Neural progenitor cell (in vitro differentiated cells): Measurements from ENCODE around the gene ALDH1L1.

Source experiments
- EZH2 ChIP-seq: fragments of 200-600 bp; sonication (generic); IDR thresholded peaks from 2 replicates; pipeline ENCODE4 v1.6.1; 2017; ENCODE audit warnings: antibody characterized with exemption, mild to moderate bottlenecking, moderate library complexity
- EZH2phosphoT487 ChIP-seq: fragments of 200-600 bp; sonication (generic); IDR thresholded peaks from 2 replicates; pipeline ENCODE4 v1.6.1; 2017; ENCODE audit warnings: antibody characterized with exemption
- TF ChIP-seq, protein P1 (sequence below): fragments of 200-600 bp; sonication (generic); IDR thresholded peaks from 2 replicates; pipeline ENCODE4 v1.5.1; 2017; ENCODE audit warnings: antibody characterized with exemption, mild to moderate bottlenecking

DNA sequence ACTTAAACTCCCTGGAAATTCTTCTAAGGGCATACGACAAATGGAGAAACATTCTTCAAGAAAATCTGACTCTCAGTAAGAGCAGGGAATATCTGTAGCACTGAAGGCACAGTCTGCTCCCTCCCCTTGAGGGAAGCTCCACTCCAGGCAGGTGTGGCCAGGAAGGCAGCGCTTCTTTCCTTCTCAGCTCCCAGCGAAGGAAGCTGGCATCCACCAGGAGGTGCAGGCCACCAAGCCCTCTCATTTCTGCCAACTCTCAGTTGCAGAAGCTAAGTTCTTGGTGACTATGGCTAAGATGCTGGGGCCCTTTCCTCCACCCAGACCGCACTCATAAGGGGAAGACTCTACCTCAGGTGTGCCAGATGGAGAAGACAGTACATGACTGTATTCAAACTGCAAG is 58.8 kb downstream of the ALDH1L1 start:
- TF ChIP-seq, protein P1, sequence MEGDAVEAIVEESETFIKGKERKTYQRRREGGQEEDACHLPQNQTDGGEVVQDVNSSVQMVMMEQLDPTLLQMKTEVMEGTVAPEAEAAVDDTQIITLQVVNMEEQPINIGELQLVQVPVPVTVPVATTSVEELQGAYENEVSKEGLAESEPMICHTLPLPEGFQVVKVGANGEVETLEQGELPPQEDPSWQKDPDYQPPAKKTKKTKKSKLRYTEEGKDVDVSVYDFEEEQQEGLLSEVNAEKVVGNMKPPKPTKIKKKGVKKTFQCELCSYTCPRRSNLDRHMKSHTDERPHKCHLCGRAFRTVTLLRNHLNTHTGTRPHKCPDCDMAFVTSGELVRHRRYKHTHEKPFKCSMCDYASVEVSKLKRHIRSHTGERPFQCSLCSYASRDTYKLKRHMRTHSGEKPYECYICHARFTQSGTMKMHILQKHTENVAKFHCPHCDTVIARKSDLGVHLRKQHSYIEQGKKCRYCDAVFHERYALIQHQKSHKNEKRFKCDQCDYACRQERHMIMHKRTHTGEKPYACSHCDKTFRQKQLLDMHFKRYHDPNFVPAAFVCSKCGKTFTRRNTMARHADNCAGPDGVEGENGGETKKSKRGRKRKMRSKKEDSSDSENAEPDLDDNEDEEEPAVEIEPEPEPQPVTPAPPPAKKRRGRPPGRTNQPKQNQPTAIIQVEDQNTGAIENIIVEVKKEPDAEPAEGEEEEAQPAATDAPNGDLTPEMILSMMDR = no peak
- TF ChIP-seq EZH2phosphoT487 (no peak), EZH2 (no peak)
